Measurements from ENCODE around the gene FGFR4. TPM values are rescaled to one million over a fixed set of nuclear protein-coding genes. Genes with fewer than 3 reads are reported as not detected.

FGFR4 gene
- total and polyA plus RNA-seq, 2 donors (not counting 1 experiment from before 2014, with no cell fraction given): 12.6 to 28.4 TPM

GRCh38 chr5:177098470-177099141, 11.9 kb downstream of the FGFR4 start:
- Histone ChIP-seq H3K9ac (ENCODE audit: insufficient read depth, low read length) (peak overlapping the region; percentile 52), H3K36me3 (ENCODE audit: control insufficient read depth, insufficient read depth, low read length) (peaks cover 7% of the 10 kb centered on the region), H3K4me1 (ENCODE audit: control insufficient read depth, extremely low read depth, insufficient read depth, low read length) (peaks cover 23% of the 10 kb centered on the region), H3K4me2 (ENCODE audit: extremely low read depth, insufficient read depth, low read length) (peak overlapping the region; percentile 32), H2AFZ (ENCODE audit: low read length) (peak overlapping the region; percentile 30), H4K20me1 (ENCODE audit: control insufficient read depth, extremely low read depth, insufficient read depth, low read length) (no peaks in the 10 kb centered on the region), H3K27ac (ENCODE audit: insufficient read depth, low read length) (peak overlapping the region; percentile 74), H3K4me3 (replicated peaks in 1 of 4; ENCODE audit: control extremely low read depth in 1 of 4, insufficient read depth in 1 of 4, low read depth in 3 of 4, low read length in 4 of 4) (peak overlapping the region in 1 of 4 experiments; percentile 16), H3K9me3 (ENCODE audit: control insufficient read depth, insufficient read depth, low read depth, low read length) (no peaks in the 10 kb centered on the region), H3K27me3 (ENCODE audit: control insufficient read depth, insufficient read depth, low read length) (peaks cover 1% of the 10 kb centered on the region), H3K79me2 (ENCODE audit: control insufficient read depth, insufficient read depth, low read length) (no peaks in the 10 kb centered on the region)
- DNase-seq (ENCODE audit: low read depth in 2 of 2): peak in 1 of 2 donors; percentile 93
- no peak for TF ChIP-seq EZH2 (IDR thresholded peaks at IDR 0.05; ENCODE audit: low read length, missing control alignments)
- TF ChIP-seq CTCF (conservative IDR thresholded peaks at IDR 0.05 in 1 of 2, IDR thresholded peaks at IDR 0.05 in 1 of 2; ENCODE audit: low read depth in 1 of 2, low read length in 2 of 2): no peak

GRCh38 chr5:177099422-177100093, 12.8 kb downstream of the FGFR4 start:
- peaks cover 6% of the 10 kb centered on the region for H3K27me3 ChIP-seq (ENCODE audit: control insufficient read depth, insufficient read depth, low read length)
- H3K36me3 ChIP-seq (ENCODE audit: control insufficient read depth, insufficient read depth, low read length): peaks cover 7% of the 10 kb centered on the region
- no peaks in the 10 kb centered on the region for H3K9me3 ChIP-seq (ENCODE audit: control insufficient read depth, insufficient read depth, low read depth, low read length)
- peak overlapping the region; percentile 10 for H3K27ac ChIP-seq (ENCODE audit: insufficient read depth, low read length)
- no peaks in the 10 kb centered on the region for H4K20me1 ChIP-seq (ENCODE audit: control insufficient read depth, extremely low read depth, insufficient read depth, low read length)
- no peak overlapping the region for H3K4me2 ChIP-seq (ENCODE audit: extremely low read depth, insufficient read depth, low read length)
- H2AFZ ChIP-seq (ENCODE audit: low read length): no peak overlapping the region
- no peak for DNase-seq (ENCODE audit: low read depth in 2 of 2)
- peaks cover 18% of the 10 kb centered on the region for H3K4me1 ChIP-seq (ENCODE audit: control insufficient read depth, extremely low read depth, insufficient read depth, low read length)
- no peak for TF ChIP-seq EZH2 (IDR thresholded peaks at IDR 0.05; ENCODE audit: low read length, missing control alignments)
- TF ChIP-seq CTCF (conservative IDR thresholded peaks at IDR 0.05 in 1 of 2, IDR thresholded peaks at IDR 0.05 in 1 of 2; ENCODE audit: low read depth in 1 of 2, low read length in 2 of 2): no peak
- no peak overlapping the region for H3K4me3 ChIP-seq (replicated peaks in 1 of 4; ENCODE audit: control extremely low read depth in 1 of 4, insufficient read depth in 1 of 4, low read depth in 3 of 4, low read length in 4 of 4)
- H3K79me2 ChIP-seq (ENCODE audit: control insufficient read depth, insufficient read depth, low read length): no peaks in the 10 kb centered on the region
- no peak overlapping the region for H3K9ac ChIP-seq (ENCODE audit: insufficient read depth, low read length)

GRCh38 chr5:177100714-177101121, 14.0 kb downstream of the FGFR4 start:
- Histone ChIP-seq H3K4me2 (ENCODE audit: extremely low read depth, insufficient read depth, low read length) (no peak overlapping the region), H4K20me1 (ENCODE audit: control insufficient read depth, extremely low read depth, insufficient read depth, low read length) (no peaks in the 10 kb centered on the region), H3K4me1 (ENCODE audit: control insufficient read depth, extremely low read depth, insufficient read depth, low read length) (peaks cover 13% of the 10 kb centered on the region), H3K36me3 (ENCODE audit: control insufficient read depth, insufficient read depth, low read length) (peaks cover 5% of the 10 kb centered on the region), H3K4me3 (replicated peaks in 1 of 4; ENCODE audit: control extremely low read depth in 1 of 4, insufficient read depth in 1 of 4, low read depth in 3 of 4, low read length in 4 of 4) (no peak overlapping the region), H3K9me3 (ENCODE audit: control insufficient read depth, insufficient read depth, low read depth, low read length) (no peaks in the 10 kb centered on the region), H3K27me3 (ENCODE audit: control insufficient read depth, insufficient read depth, low read length) (peaks cover 6% of the 10 kb centered on the region), H3K9ac (ENCODE audit: insufficient read depth, low read length) (no peak overlapping the region), H3K79me2 (ENCODE audit: control insufficient read depth, insufficient read depth, low read length) (no peaks in the 10 kb centered on the region), H3K27ac (ENCODE audit: insufficient read depth, low read length) (no peak overlapping the region), H2AFZ (ENCODE audit: low read length) (no peak overlapping the region)
- TF ChIP-seq EZH2 (IDR thresholded peaks at IDR 0.05; ENCODE audit: low read length, missing control alignments) (no peak), CTCF (conservative IDR thresholded peaks at IDR 0.05 in 1 of 2, IDR thresholded peaks at IDR 0.05 in 1 of 2; ENCODE audit: low read depth in 1 of 2, low read length in 2 of 2) (no peak)
- no peak for DNase-seq (ENCODE audit: low read depth in 2 of 2)

All from fibroblast of lung (primary cell).